ENCODE results near the gene ACOT8.

The ACOT8 gene

DNA sequence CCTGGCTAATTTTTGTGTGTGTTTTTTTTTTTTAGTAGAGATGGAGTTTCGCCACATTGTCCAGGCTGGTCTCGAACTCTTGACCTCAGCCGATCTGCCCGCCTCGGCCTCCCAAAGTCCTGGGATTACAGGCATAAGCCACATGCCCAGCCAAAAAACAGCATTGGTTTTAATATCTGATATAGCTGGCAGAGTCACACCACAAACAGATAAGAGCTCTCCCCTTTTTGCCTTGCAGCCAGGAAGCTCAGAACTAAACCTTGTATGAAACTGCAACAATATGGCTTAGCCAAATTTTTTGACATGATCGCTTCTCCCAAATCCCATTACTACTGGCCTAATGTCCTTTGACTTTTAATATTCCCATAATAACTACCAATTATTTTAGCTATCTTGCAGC lies 4.9 kb downstream of the ACOT8 start:
- TF ChIP-seq CTCF (IDR thresholded peaks at IDR 0.05; ENCODE audit: low read depth, low read length) (no peak), MYC (IDR thresholded peaks at IDR 0.05; ENCODE audit: low read depth, low read length) (no peak), POLR2A (IDR thresholded peaks at IDR 0.05; ENCODE audit: extremely low read depth, insufficient read length) (no peak)
- TF ChIP-seq, protein P1, sequence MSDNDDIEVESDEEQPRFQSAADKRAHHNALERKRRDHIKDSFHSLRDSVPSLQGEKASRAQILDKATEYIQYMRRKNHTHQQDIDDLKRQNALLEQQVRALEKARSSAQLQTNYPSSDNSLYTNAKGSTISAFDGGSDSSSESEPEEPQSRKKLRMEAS (IDR thresholded peaks at IDR 0.05; ENCODE audit: low read depth, low read length): no peak
- DNase-seq (ENCODE audit: low read depth): no peak

GRCh38 chr20:45851501-45851900 lies 5.7 kb downstream of the ACOT8 start:
- TF ChIP-seq, protein P1 (IDR thresholded peaks at IDR 0.05; ENCODE audit: low read depth, low read length): no peak
- TF ChIP-seq CTCF (IDR thresholded peaks at IDR 0.05; ENCODE audit: low read depth, low read length): no peak
- no peak for TF ChIP-seq MYC (IDR thresholded peaks at IDR 0.05; ENCODE audit: low read depth, low read length)
- no peak for TF ChIP-seq POLR2A (IDR thresholded peaks at IDR 0.05; ENCODE audit: extremely low read depth, insufficient read length)
- no peak for DNase-seq (ENCODE audit: low read depth)
- no peak overlapping the region for H3K4me3 ChIP-seq (ENCODE audit: low read depth, low read length)

More for the DNA sequence above, 4.9 kb downstream of the ACOT8 start:
- H3K4me3 ChIP-seq (ENCODE audit: low read depth, low read length): no peak overlapping the region

DNA sequence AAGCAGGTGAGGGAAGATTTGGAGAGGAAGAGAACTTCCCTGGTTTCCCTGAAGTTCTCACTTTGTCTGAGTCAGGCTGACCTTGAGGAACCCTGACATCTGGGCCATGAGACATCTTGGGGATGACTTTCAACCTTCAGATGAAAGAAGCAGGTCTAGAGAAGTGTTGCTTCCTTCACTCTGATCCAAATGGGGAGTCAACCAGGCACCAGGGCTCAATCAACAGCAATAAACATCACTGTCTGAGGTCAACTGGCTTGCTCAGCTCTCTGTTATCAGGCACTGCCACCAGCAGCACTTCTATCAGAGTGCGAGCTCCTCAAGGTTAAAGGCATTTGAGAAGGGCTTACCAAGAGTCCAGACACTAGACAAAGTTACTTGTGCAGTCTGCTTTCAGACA lies 6.3 kb downstream of the ACOT8 start:
- no peak for DNase-seq (ENCODE audit: low read depth)
- TF ChIP-seq, protein P1 (IDR thresholded peaks at IDR 0.05; ENCODE audit: low read depth, low read length): no peak
- no peak for TF ChIP-seq MYC (IDR thresholded peaks at IDR 0.05; ENCODE audit: low read depth, low read length)
- TF ChIP-seq POLR2A (IDR thresholded peaks at IDR 0.05; ENCODE audit: extremely low read depth, insufficient read length): no peak
- TF ChIP-seq CTCF (IDR thresholded peaks at IDR 0.05; ENCODE audit: low read depth, low read length): no peak

DNA sequence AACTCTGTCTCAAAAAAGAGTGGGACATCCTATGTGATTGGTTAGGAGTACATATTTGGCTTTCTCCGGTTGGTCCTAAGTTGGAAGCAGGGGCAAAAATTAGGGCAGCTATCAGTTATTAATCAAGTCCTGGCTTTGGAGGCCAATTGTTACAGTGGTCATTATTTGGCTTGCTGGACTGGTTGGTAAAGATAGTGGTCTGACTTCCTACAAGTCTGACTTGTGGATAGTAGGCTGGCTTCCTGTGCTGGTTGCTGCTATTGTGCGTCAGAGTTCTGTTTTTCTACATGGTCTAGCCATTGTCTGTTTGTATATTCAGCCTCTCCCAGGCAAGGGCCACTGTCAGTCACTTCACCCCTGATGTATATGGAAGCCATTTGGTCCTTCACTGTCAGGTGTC lies 7.0 kb downstream of the ACOT8 start:
- TF ChIP-seq, protein P1 (IDR thresholded peaks at IDR 0.05; ENCODE audit: low read depth, low read length): no peak
- TF ChIP-seq CTCF (IDR thresholded peaks at IDR 0.05; ENCODE audit: low read depth, low read length): no peak
- no peak for TF ChIP-seq POLR2A (IDR thresholded peaks at IDR 0.05; ENCODE audit: extremely low read depth, insufficient read length)
- TF ChIP-seq MYC (IDR thresholded peaks at IDR 0.05; ENCODE audit: low read depth, low read length): no peak
- H3K4me3 ChIP-seq (ENCODE audit: low read depth, low read length): no peak overlapping the region
- no peak for DNase-seq (ENCODE audit: low read depth)

More for the DNA sequence above, 6.3 kb downstream of the ACOT8 start:
- H3K4me3 ChIP-seq (ENCODE audit: low read depth, low read length): no peak overlapping the region

DNA sequence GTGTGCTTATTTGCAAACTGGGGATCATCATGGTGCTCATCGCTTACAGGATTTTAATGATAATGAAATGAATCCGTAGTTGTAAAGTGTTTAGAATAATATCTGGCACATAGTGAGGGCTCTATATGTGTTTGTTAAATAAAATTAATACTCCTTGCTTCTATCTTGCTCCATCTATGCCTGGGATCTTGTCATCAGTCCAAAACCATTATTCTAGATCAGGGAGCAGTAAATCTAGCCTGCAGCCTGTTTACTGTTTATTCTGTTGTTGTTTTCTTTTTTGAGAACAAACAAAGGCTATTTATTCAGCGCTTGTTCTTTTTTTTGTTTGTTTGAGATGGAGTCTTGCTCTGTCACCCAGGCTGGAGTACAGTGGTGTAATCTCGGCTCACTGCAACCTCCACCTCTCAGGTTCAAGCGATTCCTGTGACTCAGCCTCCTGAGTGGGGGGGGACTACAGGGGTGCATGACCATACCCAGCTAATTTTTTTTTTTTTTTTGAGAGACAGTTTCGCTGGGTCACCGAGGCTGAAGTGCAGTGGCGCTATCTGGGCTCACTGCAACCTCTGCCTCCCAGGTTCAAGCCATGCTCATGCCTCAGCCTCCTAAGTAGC lies 8.1 kb downstream of the ACOT8 start:
- no peak for DNase-seq (ENCODE audit: low read depth)
- no peak for TF ChIP-seq MYC (IDR thresholded peaks at IDR 0.05; ENCODE audit: low read depth, low read length)
- TF ChIP-seq POLR2A (IDR thresholded peaks at IDR 0.05; ENCODE audit: extremely low read depth, insufficient read length): no peak
- no peak for TF ChIP-seq CTCF (IDR thresholded peaks at IDR 0.05; ENCODE audit: low read depth, low read length)
- TF ChIP-seq, protein P1 (IDR thresholded peaks at IDR 0.05; ENCODE audit: low read depth, low read length): no peak
- no peak overlapping the region for H3K4me3 ChIP-seq (ENCODE audit: low read depth, low read length)
